Measurements from ENCODE around the gene CLCN4. TPM values are rescaled to one million over a fixed set of nuclear protein-coding genes. Genes with fewer than 3 reads are reported as not detected.

CLCN4 gene
- total RNA-seq, 4 donors from 2014 or later, result 0.79 to 1.1 TPM; not detected in 2

DNA sequence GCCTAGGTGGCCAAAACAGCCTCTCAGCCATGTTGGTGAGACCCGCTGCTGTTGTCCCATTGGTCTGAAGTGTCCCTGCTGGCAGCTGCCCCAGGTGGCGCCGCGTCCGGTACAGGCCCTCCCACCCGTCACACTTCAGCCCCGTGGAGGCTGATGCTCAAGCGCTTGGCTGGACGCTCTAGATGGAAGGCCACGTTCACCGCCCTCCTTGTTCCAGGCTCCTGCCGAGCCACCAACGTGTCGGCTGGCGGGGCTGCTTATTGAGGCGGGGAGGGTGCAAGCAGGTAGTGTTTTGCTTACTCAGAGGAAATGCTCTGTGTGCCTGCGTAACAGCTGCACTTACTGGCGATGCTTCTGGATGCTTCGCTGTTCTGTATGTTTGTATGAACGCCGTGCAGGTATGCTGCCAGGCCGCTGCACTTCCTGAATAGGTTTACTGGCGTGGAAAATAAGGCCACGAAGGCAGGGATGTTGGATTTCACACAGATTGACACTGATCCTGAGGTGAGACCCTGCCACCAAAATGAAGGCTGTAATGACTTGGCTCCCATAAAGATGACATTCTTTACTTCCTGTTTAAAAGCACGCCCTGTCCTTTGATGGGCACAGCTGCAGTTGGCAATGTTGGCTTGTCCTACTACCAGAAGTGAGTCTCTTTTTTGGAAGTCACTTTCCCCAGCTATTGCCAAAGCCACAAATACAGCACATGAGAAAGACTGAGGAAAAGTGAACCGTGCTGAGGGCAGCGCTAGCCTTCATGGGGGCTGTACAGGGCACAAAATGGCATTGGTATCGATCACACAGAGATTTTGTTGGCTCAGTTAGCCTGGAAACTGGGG lies 21.0 kb upstream of the CLCN4 start:
- H3K4me1 ChIP-seq, result no peaks in the 10 kb centered on the region
- DNase-seq, result no peak
- H3K9me3 ChIP-seq, result no peaks in the 10 kb centered on the region
- intact Hi-C loops (cut with DNase I; ENCODE audit: low total_unique reads), result no loop called here
- in situ Hi-C loops (cut with MboI; ENCODE audit: low pct_ligation_motif_present in 1 of 4, low pct_unique_long_range_greater_than_20kb in 1 of 4, low sequenced_read_pairs in 3 of 4), result no loop called here
- H3K36me3 ChIP-seq, result no peaks in the 10 kb centered on the region
- no peak overlapping the region for H3K27ac ChIP-seq
- TF ChIP-seq POLR2A (IDR thresholded peaks at IDR 0.05), result no peak
- TF ChIP-seq POLR2AphosphoS5 (IDR thresholded peaks at IDR 0.05), result no peak
- no peak for TF ChIP-seq EP300 (IDR thresholded peaks at IDR 0.05; ENCODE audit: low read depth)
- TF ChIP-seq, protein P1, sequence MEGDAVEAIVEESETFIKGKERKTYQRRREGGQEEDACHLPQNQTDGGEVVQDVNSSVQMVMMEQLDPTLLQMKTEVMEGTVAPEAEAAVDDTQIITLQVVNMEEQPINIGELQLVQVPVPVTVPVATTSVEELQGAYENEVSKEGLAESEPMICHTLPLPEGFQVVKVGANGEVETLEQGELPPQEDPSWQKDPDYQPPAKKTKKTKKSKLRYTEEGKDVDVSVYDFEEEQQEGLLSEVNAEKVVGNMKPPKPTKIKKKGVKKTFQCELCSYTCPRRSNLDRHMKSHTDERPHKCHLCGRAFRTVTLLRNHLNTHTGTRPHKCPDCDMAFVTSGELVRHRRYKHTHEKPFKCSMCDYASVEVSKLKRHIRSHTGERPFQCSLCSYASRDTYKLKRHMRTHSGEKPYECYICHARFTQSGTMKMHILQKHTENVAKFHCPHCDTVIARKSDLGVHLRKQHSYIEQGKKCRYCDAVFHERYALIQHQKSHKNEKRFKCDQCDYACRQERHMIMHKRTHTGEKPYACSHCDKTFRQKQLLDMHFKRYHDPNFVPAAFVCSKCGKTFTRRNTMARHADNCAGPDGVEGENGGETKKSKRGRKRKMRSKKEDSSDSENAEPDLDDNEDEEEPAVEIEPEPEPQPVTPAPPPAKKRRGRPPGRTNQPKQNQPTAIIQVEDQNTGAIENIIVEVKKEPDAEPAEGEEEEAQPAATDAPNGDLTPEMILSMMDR (IDR thresholded peaks at IDR 0.05), result no peak
- H3K4me3 ChIP-seq, result no peak overlapping the region
- WGBS, 2 donors (ENCODE audit: low coverage in 1 of 2), result 67 to 91% methylated on average over 1 to 28 of the region's 28 CpGs
- no peaks in the 10 kb centered on the region for H3K27me3 ChIP-seq

DNA sequence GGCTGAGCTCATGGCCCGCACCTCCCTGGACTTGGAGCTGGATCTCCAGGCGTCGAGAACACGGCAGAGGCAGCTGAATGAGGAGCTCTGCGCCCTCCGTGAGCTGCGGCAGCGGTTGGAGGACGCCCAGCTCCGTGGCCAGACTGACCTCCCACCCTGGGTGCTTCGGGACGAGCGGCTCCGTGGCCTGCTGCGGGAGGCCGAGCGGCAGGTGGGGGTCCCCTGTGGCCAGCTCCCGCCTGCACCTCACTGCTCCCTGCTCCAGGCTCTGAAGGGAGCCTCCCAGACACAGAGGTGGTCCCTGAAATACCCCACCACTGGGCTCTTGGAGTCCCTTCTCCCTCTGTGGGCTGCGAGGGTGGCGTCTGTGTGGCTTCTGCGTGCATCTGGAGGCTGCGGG lies 18.0 kb upstream of the CLCN4 start:
- in situ Hi-C loops (cut with MboI; ENCODE audit: low pct_ligation_motif_present in 1 of 4, low pct_unique_long_range_greater_than_20kb in 1 of 4, low sequenced_read_pairs in 3 of 4), result no loop called here
- H3K4me3 ChIP-seq, result no peak overlapping the region

DNA sequence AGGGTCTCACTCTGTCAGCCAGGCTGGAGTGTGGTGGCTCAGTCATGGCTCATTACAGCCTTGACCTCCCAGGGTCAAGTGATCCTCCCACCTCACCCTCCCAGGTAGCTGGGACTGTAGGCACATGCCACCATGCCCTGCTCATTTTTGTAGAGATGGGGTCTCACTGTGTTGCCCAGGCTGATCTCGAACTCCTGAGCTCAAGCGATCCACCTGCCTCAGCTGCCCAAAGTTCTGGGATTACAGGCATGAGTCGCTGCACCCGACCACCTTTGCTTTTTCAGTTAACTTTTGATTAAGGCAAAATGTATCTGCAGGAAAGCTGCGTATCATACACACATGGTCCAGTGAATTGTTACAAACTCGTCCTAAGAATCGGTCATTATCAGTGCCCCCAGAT lies 16.5 kb upstream of the CLCN4 start:
- DNase-seq, result no peak
- Histone ChIP-seq H3K4me1 (no peaks in the 10 kb centered on the region), H3K27ac (no peak overlapping the region), H3K9me3 (no peaks in the 10 kb centered on the region), H3K4me3 (no peak overlapping the region), H3K27me3 (no peaks in the 10 kb centered on the region), H3K36me3 (no peaks in the 10 kb centered on the region)
- intact Hi-C loops (cut with DNase I; ENCODE audit: low total_unique reads) (no loop called here), in situ Hi-C loops (cut with MboI; ENCODE audit: low pct_ligation_motif_present in 1 of 4, low pct_unique_long_range_greater_than_20kb in 1 of 4, low sequenced_read_pairs in 3 of 4) (no loop called here)
- TF ChIP-seq EP300 (IDR thresholded peaks at IDR 0.05; ENCODE audit: low read depth), result no peak
- TF ChIP-seq POLR2A (IDR thresholded peaks at IDR 0.05), result no peak
- TF ChIP-seq POLR2AphosphoS5 (IDR thresholded peaks at IDR 0.05), result no peak
- TF ChIP-seq, protein P1 (IDR thresholded peaks at IDR 0.05), result no peak
- WGBS, 2 donors (ENCODE audit: low coverage in 1 of 2), result 91 to 100% methylated on average over 2 to 7 of the region's 7 CpGs

More for the DNA sequence above, 18.0 kb upstream of the CLCN4 start:
- no peaks in the 10 kb centered on the region for H3K4me1 ChIP-seq
- no peak for DNase-seq
- no peaks in the 10 kb centered on the region for H3K36me3 ChIP-seq
- intact Hi-C loops (cut with DNase I; ENCODE audit: low total_unique reads), result no loop called here
- no peaks in the 10 kb centered on the region for H3K9me3 ChIP-seq
- 91% methylated on average over 20 of the region's 22 CpGs; no CpG with 5 or more reads in 1 of the 2 donors for WGBS, 2 donors (ENCODE audit: low coverage in 1 of 2)
- no peak for TF ChIP-seq POLR2AphosphoS5 (IDR thresholded peaks at IDR 0.05)
- no peak for TF ChIP-seq EP300 (IDR thresholded peaks at IDR 0.05; ENCODE audit: low read depth)
- TF ChIP-seq, protein P1 (IDR thresholded peaks at IDR 0.05), result no peak
- TF ChIP-seq POLR2A (IDR thresholded peaks at IDR 0.05), result no peak
- no peak overlapping the region for H3K27ac ChIP-seq
- H3K27me3 ChIP-seq, result no peaks in the 10 kb centered on the region

DNA sequence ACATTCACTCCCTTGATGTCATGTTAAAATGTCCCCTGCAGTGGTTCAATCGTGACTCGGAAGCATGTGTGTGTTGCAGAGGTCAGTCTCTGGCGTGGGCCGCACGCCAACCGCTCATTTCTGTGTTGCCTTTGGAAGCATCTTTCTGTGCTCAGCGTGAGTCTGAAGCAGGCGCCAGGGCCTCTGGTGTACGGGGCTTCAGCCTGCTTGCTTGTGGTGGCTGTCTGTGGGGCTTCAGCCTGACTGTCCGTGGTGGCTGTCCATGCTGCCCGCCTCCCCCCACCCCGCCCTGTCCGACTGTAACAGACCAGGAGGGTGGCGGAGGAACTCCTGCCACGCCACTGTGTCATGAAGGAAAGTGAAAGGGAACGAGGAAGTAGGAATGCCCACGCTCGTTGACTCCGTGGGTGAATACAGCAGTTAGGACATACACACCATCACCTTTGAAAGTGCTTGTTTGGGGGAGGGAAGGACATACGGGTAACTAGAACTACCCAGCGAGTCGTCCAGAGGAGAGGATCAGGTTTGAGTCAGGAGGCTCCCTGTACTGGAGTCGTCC lies 14.7 kb upstream of the CLCN4 start:
- no peaks in the 10 kb centered on the region for H3K27me3 ChIP-seq
- WGBS, 2 donors (ENCODE audit: low coverage in 1 of 2), result 90% methylated on average over 23 of the region's 23 CpGs; no CpG with 5 or more reads in 1 of the 2 donors
- TF ChIP-seq POLR2A (IDR thresholded peaks at IDR 0.05) (no peak), EP300 (IDR thresholded peaks at IDR 0.05; ENCODE audit: low read depth) (no peak), POLR2AphosphoS5 (IDR thresholded peaks at IDR 0.05) (no peak)
- TF ChIP-seq, protein P1 (IDR thresholded peaks at IDR 0.05), result no peak
- H3K36me3 ChIP-seq, result no peaks in the 10 kb centered on the region
- no peak overlapping the region for H3K4me3 ChIP-seq
- H3K9me3 ChIP-seq, result no peaks in the 10 kb centered on the region
- H3K27ac ChIP-seq, result no peak overlapping the region
- intact Hi-C loops (cut with DNase I; ENCODE audit: low total_unique reads) (no loop called here), in situ Hi-C loops (cut with MboI; ENCODE audit: low pct_ligation_motif_present in 1 of 4, low pct_unique_long_range_greater_than_20kb in 1 of 4, low sequenced_read_pairs in 3 of 4) (no loop called here)
- H3K4me1 ChIP-seq, result no peaks in the 10 kb centered on the region
- no peak for DNase-seq
